22Rv1 (cell line): ENCODE results near the gene CXCL14.

Experiments used
- CTCF ChIP-seq: fragments of 450-650 bp; IDR thresholded peaks from 2 replicates; pipeline ENCODE4 v1.5.1; 2017; ENCODE audit warnings: mild to moderate bottlenecking
- ZFX ChIP-seq: fragments of 450-650 bp; IDR thresholded peaks from 2 replicates; pipeline ENCODE4 v1.6.1; 2017; ENCODE audit warnings: antibody characterized with exemption, borderline replicate concordance

GRCh38 chr5:135593886-135594285, 15.1 kb upstream of the CXCL14 start:
- TF ChIP-seq CTCF (no peak), ZFX (no peak)
